H9 (cell line): ENCODE results near the gene STRN. TPM values are rescaled to one million over a fixed set of nuclear protein-coding genes. Genes with fewer than 3 reads are reported as not detected.

ENCODE experiments used
- DNase-seq: peaks from one replicate; pipeline ENCODE4 v3.0.0-alpha.2; 2017
- H2AFZ ChIP-seq: one replicate; pipeline ENCODE4 v1.6.1; 2013; ENCODE audit warnings: mild to moderate bottlenecking, low read length, control low read depth, moderate library complexity
- H2AK5ac ChIP-seq: 2 replicates; pipeline ENCODE4 v1.6.1; 2013; ENCODE audit warnings: low read length, control low read depth, mixed read lengths; ENCODE audit not compliant: insufficient read length
- H2BK120ac ChIP-seq: one replicate; pipeline ENCODE4 v1.6.1; 2013; ENCODE audit warnings: low read depth, mild to moderate bottlenecking, low read length, control low read depth, inconsistent platforms; ENCODE audit not compliant: poor library complexity, severe bottlenecking
- H2BK12ac ChIP-seq: 2 replicates; pipeline ENCODE4 v1.6.1; 2013; ENCODE audit warnings: low read length, control low read depth, mixed read lengths, low read depth; ENCODE audit not compliant: insufficient read length
- H2BK15ac ChIP-seq: 2 replicates; pipeline ENCODE4 v1.6.1; 2013; ENCODE audit warnings: low read depth, low read length, control low read depth
- H2BK20ac ChIP-seq: one replicate; pipeline ENCODE4 v1.6.1; 2013; ENCODE audit warnings: low read depth, mild to moderate bottlenecking, low read length, control low read depth, inconsistent platforms; ENCODE audit not compliant: poor library complexity, severe bottlenecking
- H2BK5ac ChIP-seq: 2 replicates; pipeline ENCODE4 v1.6.1; 2013; ENCODE audit warnings: low read length, control low read depth, mixed read lengths; ENCODE audit not compliant: insufficient read length
- H3K14ac ChIP-seq: 2 replicates; pipeline ENCODE4 v1.6.1; 2013; ENCODE audit warnings: low read length, control low read depth; ENCODE audit not compliant: insufficient read depth
- H3K18ac ChIP-seq: 2 replicates; pipeline ENCODE4 v1.6.1; 2013; ENCODE audit warnings: low read depth, mild to moderate bottlenecking, mixed read lengths, low read length, control low read depth; ENCODE audit not compliant: insufficient read length
- H3K23ac ChIP-seq: 2 replicates; pipeline ENCODE4 v1.6.1; 2013; ENCODE audit warnings: low read length, control low read depth, mixed read lengths, low read depth; ENCODE audit not compliant: insufficient read length
- H3K23me2 ChIP-seq: 2 replicates; pipeline ENCODE4 v1.6.1; 2013; ENCODE audit warnings: low read depth, mild to moderate bottlenecking, mixed read lengths, low read length, control low read depth; ENCODE audit not compliant: insufficient read length, poor library complexity, severe bottlenecking
- H3K27ac ChIP-seq: 2 replicates; pipeline ENCODE4 v1.5.1; 2013; ENCODE audit warnings: low read length, control low read depth, mixed read lengths, low read depth; ENCODE audit not compliant: insufficient read length
- H3K27me3 ChIP-seq: 2 replicates; pipeline ENCODE4 v1.6.1; 2013; ENCODE audit warnings: low read length, control low read depth, inconsistent platforms; ENCODE audit not compliant: insufficient read depth
- H3K4ac ChIP-seq: 2 replicates; pipeline ENCODE4 v1.6.1; 2013; ENCODE audit warnings: low read depth, mild to moderate bottlenecking, control low read depth, inconsistent platforms, low read length, moderate library complexity
- H3K4me1 ChIP-seq: 2 replicates; pipeline ENCODE4 v1.6.1; 2013; ENCODE audit warnings: low read length, control low read depth, inconsistent platforms; ENCODE audit not compliant: insufficient read depth
- H3K4me2 ChIP-seq: 2 replicates; pipeline ENCODE4 v1.6.1; 2013; ENCODE audit warnings: low read length, control low read depth, mixed read lengths; ENCODE audit not compliant: insufficient read length, insufficient read depth
- H3K56ac ChIP-seq: 2 replicates; pipeline ENCODE4 v1.6.1; 2013; ENCODE audit warnings: low read depth, mild to moderate bottlenecking, mixed read lengths, low read length, control low read depth; ENCODE audit not compliant: insufficient read length
- H3K79me1 ChIP-seq: 2 replicates; pipeline ENCODE4 v1.6.1; 2013; ENCODE audit warnings: low read depth, mild to moderate bottlenecking, moderate library complexity, low read length, control low read depth, inconsistent platforms; ENCODE audit not compliant: insufficient read depth, poor library complexity, severe bottlenecking
- H3K79me2 ChIP-seq: 2 replicates; pipeline ENCODE4 v1.6.1; 2013; ENCODE audit warnings: low read length, control low read depth, inconsistent platforms; ENCODE audit not compliant: insufficient read depth
- H3K9ac ChIP-seq: 2 replicates; pipeline ENCODE4 v1.6.1; 2013; ENCODE audit warnings: low read length, control low read depth, mixed read lengths; ENCODE audit not compliant: insufficient read length; ENCODE audit errors: extremely low read depth
- H3K9me3 ChIP-seq: one replicate; pipeline ENCODE4 v1.6.1; 2013; ENCODE audit warnings: low read depth, low read length, inconsistent platforms; ENCODE audit not compliant: control insufficient read depth
- H3T11ph ChIP-seq: one replicate; pipeline ENCODE4 v1.6.1; 2013; ENCODE audit warnings: mild to moderate bottlenecking, low read length, control low read depth, inconsistent platforms
- H4K20me1 ChIP-seq: one replicate; pipeline ENCODE4 v1.6.1; 2013; ENCODE audit not compliant: control insufficient read depth, insufficient read length, insufficient read depth
- H4K5ac ChIP-seq: 2 replicates; pipeline ENCODE4 v1.6.1; 2013; ENCODE audit warnings: low read depth, mild to moderate bottlenecking, mixed read lengths, low read length, control low read depth; ENCODE audit not compliant: insufficient read length
- H4K8ac ChIP-seq: replicated peaks from 2 replicates; pipeline ENCODE4 v1.6.1; 2013; ENCODE audit warnings: low read length, control low read depth, mixed read lengths, low read depth; ENCODE audit not compliant: insufficient read length
- H4K91ac ChIP-seq: 2 replicates; pipeline ENCODE4 v1.6.1; 2013; ENCODE audit warnings: low read depth, mild to moderate bottlenecking, moderate library complexity, mixed read lengths, low read length, control low read depth; ENCODE audit not compliant: insufficient read length
- H3K27ac Mint-ChIP-seq, 3 experiments: 2 replicates in 2 of 3; 3 replicates in 1 of 3; pipeline ENCODE4 v1.8.0; 2020 to 2021; ENCODE audit warnings: mixed read lengths in 3 of 3, mild to moderate bottlenecking in 1 of 3, moderate library complexity in 1 of 3
- H3K27me3 Mint-ChIP-seq: 2 replicates; pipeline ENCODE4 v1.8.0; 2021; ENCODE audit warnings: low read depth, mild to moderate bottlenecking, moderate library complexity, mixed read lengths
- H3K36me3 Mint-ChIP-seq, 3 experiments: 2 replicates in 2 of 3; 3 replicates in 1 of 3; pipeline ENCODE4 v1.8.0; 2020 to 2021; ENCODE audit warnings: low read depth in 3 of 3, mixed read lengths in 3 of 3; ENCODE audit not compliant: insufficient read depth in 1 of 3
- H3K4me1 Mint-ChIP-seq, 2 experiments: 2 replicates each; pipeline ENCODE4 v1.8.0; 2020; ENCODE audit warnings: mixed read lengths in 2 of 2
- H3K4me3 Mint-ChIP-seq, 2 experiments: 2 replicates in 1 of 2; 3 replicates in 1 of 2; pipeline ENCODE4 v1.8.0; 2020 to 2021; ENCODE audit warnings: mild to moderate bottlenecking in 2 of 2, mixed read lengths in 2 of 2, moderate library complexity in 1 of 2
- H3K9me3 Mint-ChIP-seq, 2 experiments: 2 replicates in 1 of 2; 3 replicates in 1 of 2; pipeline ENCODE4 v1.8.0; 2020; ENCODE audit warnings: mild to moderate bottlenecking in 2 of 2, mixed read lengths in 2 of 2, moderate library complexity in 1 of 2
- WGBS: extraction: QIAGEN DNeasy Blood & Tissue Kit; methylation state at CpG from one replicate; pipeline ENCODE4 v1.1.7; 2013; ENCODE audit warnings: missing lambda C conversion rate, low lambda C conversion rate, mixed read lengths; ENCODE audit not compliant: insufficient read length; ENCODE audit errors: extremely low coverage; 5-methylcytosine and 5-hydroxymethylcytosine counted together
- total RNA-seq: library from RNA; stranded (reverse); gene quantifications from 2 replicates; pipeline ENCODE4 v1.2.1, GENCODE V29; 2021
- TF ChIP-seq, protein P1 (sequence below): fragments of 200-600 bp; sonication (generic); conservative IDR thresholded peaks from 3 replicates; pipeline ENCODE4 v1.8.0; 2021; ENCODE audit warnings: antibody characterized with exemption, mild to moderate bottlenecking

The STRN gene
- total RNA-seq, 1 experiment from 2014 or later = 31.7 TPM

DNA sequence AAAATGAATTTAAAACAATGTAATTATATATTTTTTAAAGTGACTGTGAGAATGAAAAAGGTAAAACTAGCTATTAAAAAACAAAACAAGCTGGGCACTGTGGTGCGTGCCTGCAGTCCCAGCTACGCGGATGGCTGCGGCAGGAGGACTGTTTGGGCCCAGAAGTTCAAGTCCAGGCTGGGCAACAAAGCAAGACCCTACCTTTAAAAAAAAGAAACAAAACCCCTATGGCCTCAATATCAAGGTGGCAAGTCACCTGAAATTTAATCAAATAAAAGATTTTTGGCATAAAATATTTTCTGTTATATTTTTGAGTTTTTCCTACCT, 46.9 kb upstream of the STRN start:
- Histone ChIP-seq H2BK5ac (no peak overlapping the region), H3K27me3 (no peaks in the 10 kb centered on the region), H3K9ac (no peak overlapping the region), H2BK15ac (no peak overlapping the region), H2BK20ac (no peak overlapping the region), H3K18ac (no peak overlapping the region), H2BK12ac (no peak overlapping the region), H4K20me1 (no peaks in the 10 kb centered on the region), H3K4me1 (no peaks in the 10 kb centered on the region; the same call in 1 of the 2 replicates), H4K8ac (no peak overlapping the region), H3K23me2 (no peaks in the 10 kb centered on the region), H3K9me3 (no peaks in the 10 kb centered on the region), H3K79me1 (no peaks in the 10 kb centered on the region), H2AFZ (no peak overlapping the region), H3K4me2 (no peak overlapping the region), H3K56ac (no peak overlapping the region), H3K23ac (no peak overlapping the region), H3T11ph (no peak overlapping the region), H2BK120ac (no peak overlapping the region), H3K14ac (no peak overlapping the region), H4K91ac (no peak overlapping the region), H3K27ac (no peak overlapping the region), H4K5ac (no peak overlapping the region), H2AK5ac (no peak overlapping the region), H3K79me2 (no peaks in the 10 kb centered on the region), H3K4ac (no peak overlapping the region)
- DNase-seq = no peak
- Mint-ChIP-seq H3K27me3 (no peaks in the 10 kb centered on the region), H3K27ac (no peak overlapping the region), H3K4me3 (no peak overlapping the region), H3K36me3 (peaks cover 3 to 27% (median 23%) of the 10 kb centered on the region in 3 experiments; a peak in 5 of 7 replicates), H3K9me3 (no peaks in the 10 kb centered on the region), H3K4me1 (peaks cover 3% of the 10 kb centered on the region in 2 experiments; a peak in 3 of 4 replicates)
- WGBS = no CpG with 5 or more reads among the region's 4 CpGs
- TF ChIP-seq, protein P1, sequence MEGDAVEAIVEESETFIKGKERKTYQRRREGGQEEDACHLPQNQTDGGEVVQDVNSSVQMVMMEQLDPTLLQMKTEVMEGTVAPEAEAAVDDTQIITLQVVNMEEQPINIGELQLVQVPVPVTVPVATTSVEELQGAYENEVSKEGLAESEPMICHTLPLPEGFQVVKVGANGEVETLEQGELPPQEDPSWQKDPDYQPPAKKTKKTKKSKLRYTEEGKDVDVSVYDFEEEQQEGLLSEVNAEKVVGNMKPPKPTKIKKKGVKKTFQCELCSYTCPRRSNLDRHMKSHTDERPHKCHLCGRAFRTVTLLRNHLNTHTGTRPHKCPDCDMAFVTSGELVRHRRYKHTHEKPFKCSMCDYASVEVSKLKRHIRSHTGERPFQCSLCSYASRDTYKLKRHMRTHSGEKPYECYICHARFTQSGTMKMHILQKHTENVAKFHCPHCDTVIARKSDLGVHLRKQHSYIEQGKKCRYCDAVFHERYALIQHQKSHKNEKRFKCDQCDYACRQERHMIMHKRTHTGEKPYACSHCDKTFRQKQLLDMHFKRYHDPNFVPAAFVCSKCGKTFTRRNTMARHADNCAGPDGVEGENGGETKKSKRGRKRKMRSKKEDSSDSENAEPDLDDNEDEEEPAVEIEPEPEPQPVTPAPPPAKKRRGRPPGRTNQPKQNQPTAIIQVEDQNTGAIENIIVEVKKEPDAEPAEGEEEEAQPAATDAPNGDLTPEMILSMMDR = no peak
